Calu3 (cell line): ENCODE measurements around the gene PCCB. TPM values are rescaled to one million over a fixed set of nuclear protein-coding genes. Genes with fewer than 3 reads are reported as not detected.
"Not testable (repeated sequence)": the region's sequence is repeated elsewhere in the genome, so short reads cannot be mapped to it uniquely, and the experiment has no call there.

Source experiments
- Bru-seq: library from RNA; stranded (reverse); fragments of 400-500 nt; gene quantifications from one replicate; lab custom pipeline; 2021; lab: Mats Ljungman, UMichigan
- BruChase-seq, 2 experiments: library from RNA; stranded (reverse); fragments of 400-500 nt; gene quantifications; one replicate each; lab custom pipeline; 2021; lab: Mats Ljungman, UMichigan
- BruUV-seq: library from RNA; stranded (reverse); fragments of 400-500 nt; replicated peaks from 2 replicates; lab custom pipeline; 2021; lab: Mats Ljungman, UMichigan
- CTCF ChIA-PET: fragments of 300-600 bp; sonication (Branson Sonifier 250); formaldehyde crosslinking; loops from one replicate; lab custom pipeline; 2022; ENCODE audit warnings: antibody characterized with exemption; lab: Charles Lee
- DNase-seq: peaks from one replicate; pipeline ENCODE4 v3.0.0; 2022
- H3K27ac Mint-ChIP-seq: one replicate; pipeline ENCODE4 v1.8.0; 2022; ENCODE audit warnings: mixed read lengths; ENCODE audit not compliant: unreplicated experiment
- H3K27me3 Mint-ChIP-seq: one replicate; pipeline ENCODE4 v1.8.0; 2022; ENCODE audit warnings: mixed read lengths; ENCODE audit not compliant: unreplicated experiment
- H3K36me3 Mint-ChIP-seq: one replicate; pipeline ENCODE4 v1.8.0; 2022; ENCODE audit warnings: mild to moderate bottlenecking, moderate library complexity, mixed read lengths; ENCODE audit not compliant: insufficient read depth, unreplicated experiment
- H3K4me1 Mint-ChIP-seq: one replicate; pipeline ENCODE4 v1.8.0; 2022; ENCODE audit warnings: mild to moderate bottlenecking, low read depth, mixed read lengths; ENCODE audit not compliant: unreplicated experiment
- H3K4me3 Mint-ChIP-seq: one replicate; pipeline ENCODE4 v1.8.0; 2022; ENCODE audit warnings: mild to moderate bottlenecking, low read depth, moderate library complexity, mixed read lengths; ENCODE audit not compliant: unreplicated experiment
- H3K9me3 Mint-ChIP-seq: one replicate; pipeline ENCODE4 v1.8.0; 2022; ENCODE audit warnings: low read depth, mixed read lengths; ENCODE audit not compliant: unreplicated experiment
- CTCF ChIP-seq: fragments of 200-600 bp; IDR thresholded peaks from one replicate; pipeline ENCODE4 v1.8.0; 2022; ENCODE audit warnings: antibody characterized with exemption; ENCODE audit not compliant: unreplicated experiment
- intact Hi-C: fragments of 100-400 bp; cut with micrococcal nuclease; formaldehyde crosslinking; loops from one replicate; pipeline ENCODE4 v1.10.0; 2022; ENCODE audit not compliant: unreplicated experiment
- long read RNA-seq: library from polyadenylated mRNA; stranded (forward); transcript quantifications from one replicate; pipeline ENCODE4 v2.0.0, GENCODE V29; 2022
- total RNA-seq: library from RNA; stranded (reverse); gene quantifications from 2 replicates; pipeline ENCODE4 v1.2.3, GENCODE V29; 2022

PCCB gene
- total RNA-seq = 52.3 and 63.5 TPM in 2 replicates
- percentile 79 among the genes with signal in this experiment for Bru-seq, nascent RNA
- BruChase-seq, experiment 1, labeled RNA remaining after a 6-hour chase = percentile 64 among the genes with signal in this experiment
- BruChase-seq, experiment 2, labeled RNA remaining after a 2-hour chase = percentile 58 among the genes with signal in this experiment
- long read RNA-seq, transcript PCCB-201 (15 exons, 1,833 nt) = major isoform, 161 of 655 reads
- long read RNA-seq, transcript PCCB-207 (16 exons, 1,844 nt) = minor isoform, 10 of 655 reads
- long read RNA-seq, partial matches to known transcripts = 456 of 655 reads
- long read RNA-seq, other reads (novel, unspliced or antisense) = 24 of 655 reads

GRCh38 chr3:136250059-136250902 lies at the start of gene PCCB:
Gene PCCB (plus strand): TSS chr3:136250340. CDS start chr3:136250376, 36 bp downstream.
- CTCF ChIA-PET = interaction anchor here (0.6 to 1.5 kb wide), 4 partner anchors 57 to 502 kb away, joined by 3 to 6 read pairs (median 4); partner anchors contain the start of gene STAG1
- no peaks in the 10 kb centered on the region for H3K27me3 Mint-ChIP-seq
- peaks cover 18% of the 10 kb centered on the region for H3K36me3 Mint-ChIP-seq
- TF ChIP-seq CTCF = peak; percentile 94
- intact Hi-C loops = loop anchor here (1.0 to 5.0 kb wide), 3 partner anchors 54 to 172 kb away; partner anchors contain the start of gene MSL2
- H3K9me3 Mint-ChIP-seq = no peaks in the 10 kb centered on the region
- peak within 1 kb of the TSS; percentile 89 for H3K4me3 Mint-ChIP-seq
- BruUV-seq = TSS peak; percentile 81
- DNase-seq = peak; percentile 99
- H3K4me1 Mint-ChIP-seq = peaks cover 26% of the 10 kb centered on the region
- peak within 1 kb of the TSS; percentile 96 for H3K27ac Mint-ChIP-seq

DNA sequence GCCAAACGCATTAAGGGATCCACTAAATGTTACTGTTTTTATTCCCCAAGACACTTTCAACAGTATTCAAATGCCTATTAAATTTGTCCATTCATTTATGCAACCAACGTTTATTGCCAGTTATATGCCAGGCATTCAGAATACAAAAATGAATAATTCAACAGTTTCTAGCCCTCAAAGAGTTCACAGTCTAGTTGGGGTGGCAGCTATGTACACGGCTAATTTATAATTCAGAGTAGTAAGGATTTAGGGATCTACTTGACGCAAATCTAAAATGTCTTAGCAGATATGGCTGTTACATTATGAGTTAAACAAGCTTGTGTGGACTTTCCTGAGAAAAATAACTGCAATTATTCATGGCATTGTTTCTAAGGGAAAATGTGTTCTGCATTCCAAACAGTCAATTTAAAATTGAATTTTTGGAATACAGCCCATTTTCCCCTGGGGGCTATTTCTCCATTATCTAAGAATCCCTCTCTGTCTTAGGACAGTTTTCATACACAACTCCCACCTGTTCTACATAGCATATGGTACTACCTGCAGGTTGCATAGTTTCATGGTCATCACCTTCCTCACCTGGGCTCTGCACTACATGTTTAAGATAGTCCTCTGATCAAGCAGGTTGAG lies 42.5 kb upstream of the PCCB start:
- intact Hi-C loops = no loop called here
- BruUV-seq = no TSS peak
- Mint-ChIP-seq H3K36me3 (no peaks in the 10 kb centered on the region), H3K9me3 (no peaks in the 10 kb centered on the region), H3K27me3 (peaks cover 21% of the 10 kb centered on the region), H3K4me3 (no peak overlapping the region), H3K27ac (no peak overlapping the region), H3K4me1 (peaks cover 9% of the 10 kb centered on the region)
- DNase-seq = no peak
- CTCF ChIA-PET = interaction anchor here (0.6 to 1.0 kb wide), 2 partner anchors 11 to 404 kb away, joined by 3 read pairs; partner anchors contain the start of gene MSL2
- TF ChIP-seq CTCF = no peak

- no peaks in the 10 kb centered on the region for H3K36me3 Mint-ChIP-seq
- TF ChIP-seq CTCF = no peak
- BruUV-seq = no TSS peak
- H3K27me3 Mint-ChIP-seq = peaks cover 21% of the 10 kb centered on the region
- CTCF ChIA-PET = no interaction called here
- DNase-seq = no peak
- intact Hi-C loops = no loop called here
- H3K4me3 Mint-ChIP-seq = no peak overlapping the region
- H3K9me3 Mint-ChIP-seq = no peaks in the 10 kb centered on the region
- H3K27ac Mint-ChIP-seq = no peak overlapping the region
- peaks cover 9% of the 10 kb centered on the region for H3K4me1 Mint-ChIP-seq
These were observed 40.2 kb upstream of the PCCB start for GRCh38 chr3:136209921-136210320.

DNA sequence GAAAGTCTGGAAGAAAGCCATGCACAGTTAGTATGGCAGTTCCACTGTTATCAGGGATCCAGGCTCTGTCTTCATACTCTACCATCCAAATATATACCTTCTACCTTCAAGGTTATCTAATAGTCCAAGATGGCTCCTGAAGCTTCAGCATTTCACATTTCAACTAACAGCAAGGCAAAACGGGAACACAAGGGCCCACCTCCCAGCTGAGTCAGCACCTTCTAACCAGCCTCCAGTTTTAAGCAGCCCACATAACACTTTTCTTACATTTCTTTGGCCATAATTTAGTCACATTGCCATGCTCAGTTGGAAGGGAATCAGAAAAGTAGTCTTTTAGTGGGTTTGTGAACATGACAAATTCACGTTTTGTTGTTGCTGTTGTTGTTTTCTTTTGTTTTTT lies 38.6 kb upstream of the PCCB start:
- Mint-ChIP-seq H3K36me3 (no peaks in the 10 kb centered on the region), H3K9me3 (no peaks in the 10 kb centered on the region), H3K4me3 (no peak overlapping the region), H3K27me3 (peaks cover 18% of the 10 kb centered on the region), H3K27ac (no peak overlapping the region), H3K4me1 (peaks cover 9% of the 10 kb centered on the region)
- CTCF ChIA-PET = no interaction called here
- DNase-seq = no peak
- intact Hi-C loops = no loop called here
- BruUV-seq = no TSS peak
- TF ChIP-seq CTCF = no peak

DNA sequence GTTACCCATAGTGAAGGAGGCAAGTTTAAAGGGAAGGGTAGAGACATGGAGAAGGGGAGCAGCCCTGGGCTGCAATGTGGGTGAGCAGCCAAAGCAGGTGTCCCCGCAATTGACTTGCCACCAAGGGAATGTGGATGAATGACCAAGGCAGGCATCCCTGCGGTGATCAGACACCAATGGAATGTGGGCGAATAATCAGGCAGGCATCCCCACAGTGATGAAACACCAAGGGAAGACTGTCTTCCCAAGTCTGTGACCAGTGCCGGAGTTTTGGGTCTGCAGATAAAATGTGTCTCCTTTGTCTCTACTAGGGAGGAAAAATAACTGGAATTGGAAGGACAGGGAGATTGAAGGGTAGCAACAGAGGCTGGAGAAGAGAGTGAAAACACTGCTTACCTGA lies 27.4 kb upstream of the PCCB start:
- H3K9me3 Mint-ChIP-seq, H3K4me3 Mint-ChIP-seq, H3K27ac Mint-ChIP-seq, H3K36me3 Mint-ChIP-seq, H3K4me1 Mint-ChIP-seq, DNase-seq, BruUV-seq, intact Hi-C loops, CTCF ChIA-PET: not testable (repeated sequence)
- peaks cover 40% of the 10 kb centered on the region for H3K27me3 Mint-ChIP-seq
